Panc1 (cell line): ENCODE results near the gene BLTP1. TPM values are rescaled to one million over a fixed set of nuclear protein-coding genes. Genes with fewer than 3 reads are reported as not detected.

Experiments
- ATAC-seq: fragments of 200-7000 bp; cut with Tn5 transposase; 2 replicates; pipeline ENCODE4 v1.9.1; 2020; ENCODE audit warnings: mild to moderate bottlenecking, moderate library complexity
- BruUV-seq: library from RNA; stranded (reverse); fragments of 400-500 nt; replicated peaks from 2 replicates; lab custom pipeline; 2021; lab: Mats Ljungman, UMichigan
- CTCF ChIA-PET: fragments of 300-600 bp; sonication (Branson Sonifier 250); formaldehyde crosslinking; loops from one replicate; lab custom pipeline; 2022; ENCODE audit warnings: antibody characterized with exemption; lab: Charles Lee
- POLR2A ChIA-PET: fragments of 300-600 bp; sonication (Branson Sonifier 250); formaldehyde crosslinking; loops from one replicate; lab custom pipeline; 2022; ENCODE audit warnings: antibody characterized with exemption; lab: Charles Lee
- DNase-seq: peaks from one replicate; pipeline ENCODE4 v3.0.0-alpha.2; 2010; ENCODE audit warnings: low read depth, low spot score
- H3K27ac ChIP-seq: 2 replicates; pipeline ENCODE4 v1.5.1; 2011; ENCODE audit warnings: mild to moderate bottlenecking, low read length, inconsistent platforms
- H3K27me3 ChIP-seq: fragments of 200-500 bp; sonication (Bioruptor generic); 2 replicates; pipeline ENCODE4 v1.6.0; 2014; ENCODE audit warnings: low read length, inconsistent platforms; ENCODE audit not compliant: control insufficient read depth, insufficient read depth
- H3K36me3 ChIP-seq: fragments of 200-500 bp; sonication (Bioruptor generic); 2 replicates; pipeline ENCODE4 v1.5.1; 2014; ENCODE audit warnings: inconsistent platforms, mild to moderate bottlenecking, low read length, moderate library complexity; ENCODE audit not compliant: control insufficient read depth, insufficient read depth
- H3K4me1 ChIP-seq: 2 replicates; pipeline ENCODE4 v1.5.1; 2011; ENCODE audit warnings: inconsistent platforms, mild to moderate bottlenecking, low read length, moderate library complexity; ENCODE audit not compliant: control insufficient read depth, insufficient read depth
- H3K4me3 ChIP-seq, 2 experiments: 2 replicates each; pipeline ENCODE4 v1.5.1; 2011 to 2012; ENCODE audit warnings: low read depth in 2 of 2, low read length in 2 of 2, mild to moderate bottlenecking in 2 of 2, inconsistent platforms in 1 of 2, moderate library complexity in 1 of 2
- H3K9me3 ChIP-seq: fragments of 200-500 bp; sonication (Bioruptor generic); 2 replicates; pipeline ENCODE4 v1.5.1; 2014; ENCODE audit warnings: low read depth, mild to moderate bottlenecking, inconsistent platforms, low read length, moderate library complexity; ENCODE audit not compliant: control insufficient read depth, insufficient read depth
- POLR2AphosphoS5 ChIP-seq: IDR thresholded peaks from 2 replicates; pipeline ENCODE4 v1.6.1; 2012; ENCODE audit warnings: mild to moderate bottlenecking, low read depth, low read length, moderate library complexity
- REST ChIP-seq, 2 experiments: IDR thresholded peaks; 2 replicates each; pipeline ENCODE4 v1.6.1; 2011 to 2012; ENCODE audit warnings: low read depth in 2 of 2, control low read depth in 1 of 2, low read length in 1 of 2, mild to moderate bottlenecking in 1 of 2, moderate library complexity in 1 of 2; ENCODE audit not compliant: insufficient read depth in 1 of 2
- SIN3A ChIP-seq: IDR thresholded peaks from 2 replicates; pipeline ENCODE4 v1.6.1; 2012; ENCODE audit warnings: low read depth, mild to moderate bottlenecking, low read length, moderate library complexity, borderline replicate concordance; ENCODE audit not compliant: insufficient read depth
- TCF7L2 ChIP-seq: IDR thresholded peaks from 2 replicates; pipeline ENCODE4 v1.6.1; 2011; ENCODE audit warnings: mild to moderate bottlenecking, low read depth, low read length, inconsistent platforms
- in situ Hi-C: cut with HindIII; loops from 2 replicates; pipeline ENCODE4 v1.10.0; 2016; ENCODE audit warnings: low sequenced_read_pairs, low pct_unique_long_range_greater_than_20kb
- intact Hi-C: fragments of 100-400 bp; cut with micrococcal nuclease; formaldehyde crosslinking; loops from one replicate; pipeline ENCODE4 v1.10.0; 2022; ENCODE audit not compliant: unreplicated experiment
- total RNA-seq: library from RNA; stranded (reverse); gene quantifications from one replicate; pipeline ENCODE4 v1.2.1, GENCODE V29; 2021; ENCODE audit not compliant: unreplicated experiment
- TF ChIP-seq, protein P1 (sequence below): fragments of 450-650 bp; IDR thresholded peaks from 2 replicates; pipeline ENCODE4 v1.5.1; 2017; ENCODE audit warnings: mild to moderate bottlenecking

The BLTP1 gene
- total RNA-seq, 1 experiment from 2014 or later = 24.5 TPM

DNA sequence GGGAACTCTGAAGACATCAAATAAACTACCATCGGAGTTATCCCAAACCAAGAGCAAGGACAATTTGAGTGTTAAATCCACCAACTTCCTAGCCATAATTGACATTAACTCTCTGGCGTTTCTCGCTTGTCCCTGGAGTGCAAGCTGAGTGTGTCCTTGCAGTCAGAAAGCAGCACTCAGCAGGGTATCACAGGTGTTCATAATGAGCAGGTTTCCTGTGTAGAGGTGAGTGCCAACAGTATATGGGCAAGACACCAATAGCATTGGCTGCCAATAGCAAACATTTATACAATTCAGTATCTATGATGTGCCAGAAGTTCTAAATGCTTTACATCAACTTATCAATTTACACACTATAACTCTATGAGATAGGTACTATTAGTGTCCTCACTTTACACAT is 11.2 kb downstream of the BLTP1 start:
- no peaks in the 10 kb centered on the region for H3K27me3 ChIP-seq
- ChIA-PET CTCF (no interaction called here), POLR2A (no interaction called here)
- no peaks in the 10 kb centered on the region for H3K9me3 ChIP-seq
- H3K36me3 ChIP-seq = no peaks in the 10 kb centered on the region
- in situ Hi-C loops (no loop called here), intact Hi-C loops (no loop called here)
- no peak for DNase-seq
- no TSS peak for BruUV-seq
- no peak overlapping the region for H3K27ac ChIP-seq
- no peaks in the 10 kb centered on the region for H3K4me1 ChIP-seq
- no peak for ATAC-seq
- no peak for TF ChIP-seq TCF7L2
- no peak for TF ChIP-seq REST (IDR thresholded peaks at IDR 0.05; ENCODE audit: insufficient read depth in 1 of 2, low read depth in 2 of 2, low read length in 1 of 2)
- no peak overlapping the region for H3K4me3 ChIP-seq

GRCh38 chr4:122163767-122164166 is 11.6 kb downstream of the BLTP1 start:
- Histone ChIP-seq H3K27ac (no peak overlapping the region), H3K36me3 (no peaks in the 10 kb centered on the region), H3K9me3 (no peaks in the 10 kb centered on the region), H3K4me1 (no peaks in the 10 kb centered on the region), H3K4me3 (no peak overlapping the region), H3K27me3 (no peaks in the 10 kb centered on the region)
- TF ChIP-seq TCF7L2 = no peak
- TF ChIP-seq POLR2AphosphoS5 = no peak
- no peak for TF ChIP-seq REST (IDR thresholded peaks at IDR 0.05; ENCODE audit: insufficient read depth in 1 of 2, low read depth in 2 of 2, low read length in 1 of 2)
- no peak for TF ChIP-seq SIN3A
- TF ChIP-seq, protein P1, sequence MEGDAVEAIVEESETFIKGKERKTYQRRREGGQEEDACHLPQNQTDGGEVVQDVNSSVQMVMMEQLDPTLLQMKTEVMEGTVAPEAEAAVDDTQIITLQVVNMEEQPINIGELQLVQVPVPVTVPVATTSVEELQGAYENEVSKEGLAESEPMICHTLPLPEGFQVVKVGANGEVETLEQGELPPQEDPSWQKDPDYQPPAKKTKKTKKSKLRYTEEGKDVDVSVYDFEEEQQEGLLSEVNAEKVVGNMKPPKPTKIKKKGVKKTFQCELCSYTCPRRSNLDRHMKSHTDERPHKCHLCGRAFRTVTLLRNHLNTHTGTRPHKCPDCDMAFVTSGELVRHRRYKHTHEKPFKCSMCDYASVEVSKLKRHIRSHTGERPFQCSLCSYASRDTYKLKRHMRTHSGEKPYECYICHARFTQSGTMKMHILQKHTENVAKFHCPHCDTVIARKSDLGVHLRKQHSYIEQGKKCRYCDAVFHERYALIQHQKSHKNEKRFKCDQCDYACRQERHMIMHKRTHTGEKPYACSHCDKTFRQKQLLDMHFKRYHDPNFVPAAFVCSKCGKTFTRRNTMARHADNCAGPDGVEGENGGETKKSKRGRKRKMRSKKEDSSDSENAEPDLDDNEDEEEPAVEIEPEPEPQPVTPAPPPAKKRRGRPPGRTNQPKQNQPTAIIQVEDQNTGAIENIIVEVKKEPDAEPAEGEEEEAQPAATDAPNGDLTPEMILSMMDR = no peak
- ChIA-PET POLR2A (no interaction called here), CTCF (no interaction called here)
- in situ Hi-C loops = no loop called here
- no peak for DNase-seq
- BruUV-seq = no TSS peak
- ATAC-seq = no peak
- intact Hi-C loops = no loop called here
